GM23338 (cell line): Measurements from ENCODE around the gene UMODL1. TPM values are rescaled to one million over a fixed set of nuclear protein-coding genes. Genes with fewer than 3 reads are reported as not detected.

ENCODE experiments used
- ATAC-seq: fragments of 200-7000 bp; cut with Tn5 transposase; 3 replicates; pipeline ENCODE4 v1.9.1; 2020
- DNase-seq: peaks from one replicate; pipeline ENCODE4 v3.0.0-alpha.2; 2015; ENCODE audit warnings: low spot score
- H2AFZ ChIP-seq: fragments of 200-600 bp; sonication (generic); 2 replicates; pipeline ENCODE4 v1.8.0; 2016; ENCODE audit warnings: antibody characterized with exemption, mild to moderate bottlenecking, moderate library complexity
- H3F3A ChIP-seq: fragments of 200-600 bp; sonication (generic); replicated peaks from 2 replicates; pipeline ENCODE4 v1.8.0; 2017; ENCODE audit warnings: antibody characterized with exemption, mixed run types, low read depth
- H3K27ac ChIP-seq: fragments of 200-600 bp; sonication (generic); 2 replicates; pipeline ENCODE4 v1.6.1; 2016; ENCODE audit warnings: low read depth
- H3K27me3 ChIP-seq: fragments of 200-600 bp; sonication (generic); 2 replicates; pipeline ENCODE4 v1.8.0; 2016; ENCODE audit warnings: mild to moderate bottlenecking, mixed run types, moderate library complexity; ENCODE audit not compliant: insufficient read depth
- H3K36me3 ChIP-seq: fragments of 200-600 bp; sonication (generic); 2 replicates; pipeline ENCODE4 v1.8.0; 2016; ENCODE audit warnings: mild to moderate bottlenecking; ENCODE audit not compliant: insufficient read depth
- H3K4me1 ChIP-seq: fragments of 200-600 bp; sonication (generic); 2 replicates; pipeline ENCODE4 v1.8.0; 2016; ENCODE audit warnings: mild to moderate bottlenecking, moderate library complexity; ENCODE audit not compliant: insufficient read depth
- H3K4me2 ChIP-seq: fragments of 200-600 bp; sonication (generic); 2 replicates; pipeline ENCODE4 v1.7.1; 2017; ENCODE audit warnings: mixed run types
- H3K4me3 ChIP-seq: fragments of 200-600 bp; sonication (generic); 2 replicates; pipeline ENCODE4 v1.6.1; 2016; ENCODE audit warnings: mixed run types
- H3K79me2 ChIP-seq: fragments of 200-600 bp; sonication (generic); replicated peaks from 2 replicates; pipeline ENCODE4 v1.8.0; 2017; ENCODE audit warnings: mild to moderate bottlenecking; ENCODE audit not compliant: insufficient read depth
- H3K9me2 ChIP-seq: fragments of 200-600 bp; sonication (generic); 2 replicates; pipeline ENCODE4 v1.8.0; 2017; ENCODE audit not compliant: insufficient read depth
- H4K20me1 ChIP-seq: fragments of 200-600 bp; sonication (generic); replicated peaks from 2 replicates; pipeline ENCODE4 v1.8.0; 2017; ENCODE audit warnings: mild to moderate bottlenecking; ENCODE audit not compliant: insufficient read depth
- H3K27ac Mint-ChIP-seq: 2 replicates; pipeline ENCODE4 v1.8.0; 2020; ENCODE audit warnings: inconsistent platforms, mild to moderate bottlenecking, moderate library complexity, mixed read lengths
- H3K27me3 Mint-ChIP-seq: 3 replicates; pipeline ENCODE4 v1.8.0; 2022; ENCODE audit warnings: low read depth, mild to moderate bottlenecking, moderate library complexity, mixed read lengths, inconsistent platforms; ENCODE audit not compliant: insufficient read depth, poor library complexity
- H3K36me3 Mint-ChIP-seq: 3 replicates; pipeline ENCODE4 v1.8.0; 2021; ENCODE audit warnings: low read depth, mild to moderate bottlenecking, inconsistent platforms, moderate library complexity, mixed read lengths
- H3K4me1 Mint-ChIP-seq: 3 replicates; pipeline ENCODE4 v1.8.0; 2020; ENCODE audit warnings: mild to moderate bottlenecking, inconsistent platforms, mixed read lengths
- H3K4me3 Mint-ChIP-seq: 3 replicates; pipeline ENCODE4 v1.8.0; 2021; ENCODE audit warnings: moderate library complexity, mild to moderate bottlenecking, inconsistent platforms, mixed read lengths
- H3K9me3 Mint-ChIP-seq: 3 replicates; pipeline ENCODE4 v1.8.0; 2020; ENCODE audit warnings: moderate library complexity, mild to moderate bottlenecking, inconsistent platforms, mixed read lengths
- CREB1 ChIP-seq: fragments of 250-450 bp; sonication (Bioruptor Pico); IDR thresholded peaks from 2 replicates; pipeline ENCODE4 v1.5.0; 2020; ENCODE audit warnings: low read depth, mild to moderate bottlenecking, moderate library complexity
- EZH2 ChIP-seq: fragments of 200-600 bp; sonication (generic); IDR thresholded peaks from one replicate; pipeline ENCODE4 v1.8.0; 2017; ENCODE audit warnings: antibody characterized with exemption, mild to moderate bottlenecking, low read depth; ENCODE audit not compliant: unreplicated experiment
- EZH2phosphoT487 ChIP-seq: fragments of 200-600 bp; sonication (generic); IDR thresholded peaks from one replicate; pipeline ENCODE4 v1.8.1; 2018; ENCODE audit warnings: antibody characterized with exemption; ENCODE audit not compliant: unreplicated experiment
- JUNB ChIP-seq: IDR thresholded peaks from one replicate; pipeline ENCODE4 v1.6.1; 2016; ENCODE audit warnings: antibody characterized with exemption; ENCODE audit not compliant: unreplicated experiment
- NANOG ChIP-seq: IDR thresholded peaks from 2 replicates; pipeline ENCODE4 v1.6.1; 2016; ENCODE audit warnings: antibody characterized with exemption, borderline replicate concordance
- POLR2AphosphoS5 ChIP-seq: IDR thresholded peaks from 2 replicates; pipeline ENCODE4 v1.6.1; 2016; ENCODE audit warnings: antibody characterized with exemption, low read depth
- STAT1 ChIP-seq: IDR thresholded peaks from one replicate; pipeline ENCODE4 v1.6.1; 2016; ENCODE audit warnings: antibody characterized with exemption; ENCODE audit not compliant: unreplicated experiment
- ZNF114 ChIP-seq: fragments of 250-450 bp; sonication (Bioruptor Pico); IDR thresholded peaks from 2 replicates; pipeline ENCODE4 v1.5.0; 2020; ENCODE audit warnings: mild to moderate bottlenecking, moderate library complexity
- ZNF331 ChIP-seq: fragments of 250-450 bp; sonication (Bioruptor Pico); IDR thresholded peaks from 2 replicates; pipeline ENCODE4 v1.5.0; 2020; ENCODE audit warnings: low read depth, mild to moderate bottlenecking, moderate library complexity
- polyA plus RNA-seq: library from polyadenylated mRNA; unstranded; fragments of >200 nt; fragmentation: Nextera tagmentation; extraction: Ambion mirVana; gene quantifications from 2 replicates; pipeline ENCODE4 v1.2.1, GENCODE V29; 2016
- total RNA-seq: library from RNA; depleted of rRNA; stranded (reverse); fragments of >200 nt; shearing (Covaris generic); gene quantifications from 2 replicates; pipeline ENCODE4 v1.2.3, GENCODE V29; 2014
- TF ChIP-seq, protein P1 (sequence below), 2 experiments: fragments of 200-600 bp in 1 of 2; sonication (generic) in 1 of 2; conservative IDR thresholded peaks; 2 replicates each; pipeline versions ENCODE4 v1.5.1 to v1.6.1; 2016 to 2017; ENCODE audit warnings: antibody characterized with exemption in 2 of 2, low read depth in 2 of 2, mild to moderate bottlenecking in 2 of 2, moderate library complexity in 1 of 2
- TF ChIP-seq, protein P2 (sequence below): IDR thresholded peaks from one replicate; pipeline ENCODE4 v1.6.1; 2018; ENCODE audit warnings: antibody characterized with exemption; ENCODE audit not compliant: unreplicated experiment
- TF ChIP-seq, protein P3 (sequence below): fragments of 250-450 bp; sonication (Bioruptor Pico); IDR thresholded peaks from 2 replicates; pipeline ENCODE4 v1.5.0; 2020; ENCODE audit warnings: mild to moderate bottlenecking, moderate library complexity
- TF ChIP-seq, protein P4 (sequence below): IDR thresholded peaks from 2 replicates; pipeline ENCODE4 v1.6.1; 2016; ENCODE audit warnings: antibody characterized with exemption

UMODL1 gene
- total and polyA plus RNA-seq, 2 experiments from 2014 or later: not detected

DNA sequence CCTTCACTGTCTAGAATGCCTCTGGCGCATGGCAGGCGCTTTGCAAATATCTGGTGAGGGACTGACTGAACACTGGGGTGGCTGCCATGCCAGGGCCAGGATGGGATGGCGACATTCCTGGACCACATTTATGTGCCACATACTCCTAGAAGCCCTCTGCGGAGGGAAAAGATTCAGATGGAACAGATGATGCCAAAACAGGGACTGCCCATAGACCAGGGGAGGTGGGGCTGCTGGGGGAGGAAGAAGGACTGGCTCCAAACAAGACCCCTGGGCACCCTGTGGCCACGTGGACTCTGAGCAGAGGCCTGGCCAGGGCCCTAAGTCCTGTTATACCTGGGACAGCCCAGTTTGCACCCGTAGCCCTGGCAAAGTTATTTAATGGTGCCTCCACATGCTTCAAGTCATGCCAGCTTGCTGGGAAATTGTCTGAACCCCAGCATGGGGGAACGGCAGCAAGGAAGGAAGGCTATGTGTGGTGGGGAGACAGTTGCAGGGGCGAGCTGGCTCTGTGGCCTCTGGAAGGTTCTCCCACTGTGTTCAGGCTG lies 44.1 kb downstream of the UMODL1 start:
- no peaks in the 10 kb centered on the region for H3F3A ChIP-seq
- H3K27me3 Mint-ChIP-seq: no peaks in the 10 kb centered on the region
- no peaks in the 10 kb centered on the region for H3K9me2 ChIP-seq
- no peak overlapping the region for H3K4me2 ChIP-seq
- H3K4me1 ChIP-seq: peaks cover 9% of the 10 kb centered on the region
- H3K36me3 ChIP-seq: no peaks in the 10 kb centered on the region
- no peak overlapping the region for H3K4me3 ChIP-seq
- DNase-seq (no peak), ATAC-seq (no peak)
- no peaks in the 10 kb centered on the region for H3K36me3 Mint-ChIP-seq
- TF ChIP-seq, protein P1, sequence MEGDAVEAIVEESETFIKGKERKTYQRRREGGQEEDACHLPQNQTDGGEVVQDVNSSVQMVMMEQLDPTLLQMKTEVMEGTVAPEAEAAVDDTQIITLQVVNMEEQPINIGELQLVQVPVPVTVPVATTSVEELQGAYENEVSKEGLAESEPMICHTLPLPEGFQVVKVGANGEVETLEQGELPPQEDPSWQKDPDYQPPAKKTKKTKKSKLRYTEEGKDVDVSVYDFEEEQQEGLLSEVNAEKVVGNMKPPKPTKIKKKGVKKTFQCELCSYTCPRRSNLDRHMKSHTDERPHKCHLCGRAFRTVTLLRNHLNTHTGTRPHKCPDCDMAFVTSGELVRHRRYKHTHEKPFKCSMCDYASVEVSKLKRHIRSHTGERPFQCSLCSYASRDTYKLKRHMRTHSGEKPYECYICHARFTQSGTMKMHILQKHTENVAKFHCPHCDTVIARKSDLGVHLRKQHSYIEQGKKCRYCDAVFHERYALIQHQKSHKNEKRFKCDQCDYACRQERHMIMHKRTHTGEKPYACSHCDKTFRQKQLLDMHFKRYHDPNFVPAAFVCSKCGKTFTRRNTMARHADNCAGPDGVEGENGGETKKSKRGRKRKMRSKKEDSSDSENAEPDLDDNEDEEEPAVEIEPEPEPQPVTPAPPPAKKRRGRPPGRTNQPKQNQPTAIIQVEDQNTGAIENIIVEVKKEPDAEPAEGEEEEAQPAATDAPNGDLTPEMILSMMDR (conservative IDR thresholded peaks at IDR 0.05; ENCODE audit: low read depth in 2 of 2): no peak
- no peak for TF ChIP-seq POLR2AphosphoS5
- TF ChIP-seq, protein P2, sequence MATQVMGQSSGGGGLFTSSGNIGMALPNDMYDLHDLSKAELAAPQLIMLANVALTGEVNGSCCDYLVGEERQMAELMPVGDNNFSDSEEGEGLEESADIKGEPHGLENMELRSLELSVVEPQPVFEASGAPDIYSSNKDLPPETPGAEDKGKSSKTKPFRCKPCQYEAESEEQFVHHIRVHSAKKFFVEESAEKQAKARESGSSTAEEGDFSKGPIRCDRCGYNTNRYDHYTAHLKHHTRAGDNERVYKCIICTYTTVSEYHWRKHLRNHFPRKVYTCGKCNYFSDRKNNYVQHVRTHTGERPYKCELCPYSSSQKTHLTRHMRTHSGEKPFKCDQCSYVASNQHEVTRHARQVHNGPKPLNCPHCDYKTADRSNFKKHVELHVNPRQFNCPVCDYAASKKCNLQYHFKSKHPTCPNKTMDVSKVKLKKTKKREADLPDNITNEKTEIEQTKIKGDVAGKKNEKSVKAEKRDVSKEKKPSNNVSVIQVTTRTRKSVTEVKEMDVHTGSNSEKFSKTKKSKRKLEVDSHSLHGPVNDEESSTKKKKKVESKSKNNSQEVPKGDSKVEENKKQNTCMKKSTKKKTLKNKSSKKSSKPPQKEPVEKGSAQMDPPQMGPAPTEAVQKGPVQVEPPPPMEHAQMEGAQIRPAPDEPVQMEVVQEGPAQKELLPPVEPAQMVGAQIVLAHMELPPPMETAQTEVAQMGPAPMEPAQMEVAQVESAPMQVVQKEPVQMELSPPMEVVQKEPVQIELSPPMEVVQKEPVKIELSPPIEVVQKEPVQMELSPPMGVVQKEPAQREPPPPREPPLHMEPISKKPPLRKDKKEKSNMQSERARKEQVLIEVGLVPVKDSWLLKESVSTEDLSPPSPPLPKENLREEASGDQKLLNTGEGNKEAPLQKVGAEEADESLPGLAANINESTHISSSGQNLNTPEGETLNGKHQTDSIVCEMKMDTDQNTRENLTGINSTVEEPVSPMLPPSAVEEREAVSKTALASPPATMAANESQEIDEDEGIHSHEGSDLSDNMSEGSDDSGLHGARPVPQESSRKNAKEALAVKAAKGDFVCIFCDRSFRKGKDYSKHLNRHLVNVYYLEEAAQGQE: no peak
- TF ChIP-seq JUNB: no peak
- TF ChIP-seq, protein P3, sequence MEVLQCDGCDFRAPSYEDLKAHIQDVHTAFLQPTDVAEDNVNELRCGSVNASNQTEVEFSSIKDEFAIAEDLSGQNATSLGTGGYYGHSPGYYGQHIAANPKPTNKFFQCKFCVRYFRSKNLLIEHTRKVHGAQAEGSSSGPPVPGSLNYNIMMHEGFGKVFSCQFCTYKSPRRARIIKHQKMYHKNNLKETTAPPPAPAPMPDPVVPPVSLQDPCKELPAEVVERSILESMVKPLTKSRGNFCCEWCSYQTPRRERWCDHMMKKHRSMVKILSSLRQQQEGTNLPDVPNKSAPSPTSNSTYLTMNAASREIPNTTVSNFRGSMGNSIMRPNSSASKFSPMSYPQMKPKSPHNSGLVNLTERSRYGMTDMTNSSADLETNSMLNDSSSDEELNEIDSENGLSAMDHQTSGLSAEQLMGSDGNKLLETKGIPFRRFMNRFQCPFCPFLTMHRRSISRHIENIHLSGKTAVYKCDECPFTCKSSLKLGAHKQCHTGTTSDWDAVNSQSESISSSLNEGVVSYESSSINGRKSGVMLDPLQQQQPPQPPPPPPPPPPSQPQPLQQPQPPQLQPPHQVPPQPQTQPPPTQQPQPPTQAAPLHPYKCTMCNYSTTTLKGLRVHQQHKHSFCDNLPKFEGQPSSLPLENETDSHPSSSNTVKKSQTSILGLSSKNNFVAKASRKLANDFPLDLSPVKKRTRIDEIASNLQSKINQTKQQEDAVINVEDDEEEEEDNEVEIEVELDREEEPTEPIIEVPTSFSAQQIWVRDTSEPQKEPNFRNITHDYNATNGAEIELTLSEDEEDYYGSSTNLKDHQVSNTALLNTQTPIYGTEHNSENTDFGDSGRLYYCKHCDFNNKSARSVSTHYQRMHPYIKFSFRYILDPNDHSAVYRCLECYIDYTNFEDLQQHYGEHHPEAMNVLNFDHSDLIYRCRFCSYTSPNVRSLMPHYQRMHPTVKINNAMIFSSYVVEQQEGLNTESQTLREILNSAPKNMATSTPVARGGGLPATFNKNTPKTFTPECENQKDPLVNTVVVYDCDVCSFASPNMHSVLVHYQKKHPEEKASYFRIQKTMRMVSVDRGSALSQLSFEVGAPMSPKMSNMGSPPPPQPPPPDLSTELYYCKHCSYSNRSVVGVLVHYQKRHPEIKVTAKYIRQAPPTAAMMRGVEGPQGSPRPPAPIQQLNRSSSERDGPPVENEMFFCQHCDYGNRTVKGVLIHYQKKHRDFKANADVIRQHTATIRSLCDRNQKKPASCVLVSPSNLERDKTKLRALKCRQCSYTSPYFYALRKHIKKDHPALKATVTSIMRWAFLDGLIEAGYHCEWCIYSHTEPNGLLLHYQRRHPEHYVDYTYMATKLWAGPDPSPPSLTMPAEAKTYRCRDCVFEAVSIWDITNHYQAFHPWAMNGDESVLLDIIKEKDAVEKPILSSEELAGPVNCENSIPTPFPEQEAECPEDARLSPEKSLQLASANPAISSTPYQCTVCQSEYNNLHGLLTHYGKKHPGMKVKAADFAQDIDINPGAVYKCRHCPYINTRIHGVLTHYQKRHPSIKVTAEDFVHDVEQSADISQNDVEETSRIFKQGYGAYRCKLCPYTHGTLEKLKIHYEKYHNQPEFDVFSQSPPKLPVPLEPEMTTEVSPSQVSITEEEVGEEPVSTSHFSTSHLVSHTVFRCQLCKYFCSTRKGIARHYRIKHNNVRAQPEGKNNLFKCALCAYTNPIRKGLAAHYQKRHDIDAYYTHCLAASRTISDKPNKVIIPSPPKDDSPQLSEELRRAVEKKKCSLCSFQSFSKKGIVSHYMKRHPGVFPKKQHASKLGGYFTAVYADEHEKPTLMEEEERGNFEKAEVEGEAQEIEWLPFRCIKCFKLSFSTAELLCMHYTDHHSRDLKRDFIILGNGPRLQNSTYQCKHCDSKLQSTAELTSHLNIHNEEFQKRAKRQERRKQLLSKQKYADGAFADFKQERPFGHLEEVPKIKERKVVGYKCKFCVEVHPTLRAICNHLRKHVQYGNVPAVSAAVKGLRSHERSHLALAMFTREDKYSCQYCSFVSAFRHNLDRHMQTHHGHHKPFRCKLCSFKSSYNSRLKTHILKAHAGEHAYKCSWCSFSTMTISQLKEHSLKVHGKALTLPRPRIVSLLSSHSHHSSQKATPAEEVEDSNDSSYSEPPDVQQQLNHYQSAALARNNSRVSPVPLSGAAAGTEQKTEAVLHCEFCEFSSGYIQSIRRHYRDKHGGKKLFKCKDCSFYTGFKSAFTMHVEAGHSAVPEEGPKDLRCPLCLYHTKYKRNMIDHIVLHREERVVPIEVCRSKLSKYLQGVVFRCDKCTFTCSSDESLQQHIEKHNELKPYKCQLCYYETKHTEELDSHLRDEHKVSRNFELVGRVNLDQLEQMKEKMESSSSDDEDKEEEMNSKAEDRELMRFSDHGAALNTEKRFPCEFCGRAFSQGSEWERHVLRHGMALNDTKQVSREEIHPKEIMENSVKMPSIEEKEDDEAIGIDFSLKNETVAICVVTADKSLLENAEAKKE (CRISPR knock-in tag): no peak
- no peak for TF ChIP-seq ZNF331 (CRISPR knock-in tag)
- no peak for TF ChIP-seq STAT1
- no peak for TF ChIP-seq EZH2
- no peak for TF ChIP-seq EZH2phosphoT487
- no peak for TF ChIP-seq CREB1 (CRISPR knock-in tag)
- TF ChIP-seq NANOG: no peak
- TF ChIP-seq, protein P4, sequence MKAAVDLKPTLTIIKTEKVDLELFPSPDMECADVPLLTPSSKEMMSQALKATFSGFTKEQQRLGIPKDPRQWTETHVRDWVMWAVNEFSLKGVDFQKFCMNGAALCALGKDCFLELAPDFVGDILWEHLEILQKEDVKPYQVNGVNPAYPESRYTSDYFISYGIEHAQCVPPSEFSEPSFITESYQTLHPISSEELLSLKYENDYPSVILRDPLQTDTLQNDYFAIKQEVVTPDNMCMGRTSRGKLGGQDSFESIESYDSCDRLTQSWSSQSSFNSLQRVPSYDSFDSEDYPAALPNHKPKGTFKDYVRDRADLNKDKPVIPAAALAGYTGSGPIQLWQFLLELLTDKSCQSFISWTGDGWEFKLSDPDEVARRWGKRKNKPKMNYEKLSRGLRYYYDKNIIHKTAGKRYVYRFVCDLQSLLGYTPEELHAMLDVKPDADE: no peak
- TF ChIP-seq ZNF114 (CRISPR knock-in tag): no peak
- H3K4me1 Mint-ChIP-seq: peaks cover 11% of the 10 kb centered on the region
- no peak overlapping the region for H3K27ac Mint-ChIP-seq
- H3K4me3 Mint-ChIP-seq: no peak overlapping the region
- no peak overlapping the region for H2AFZ ChIP-seq
- H3K27me3 ChIP-seq: no peaks in the 10 kb centered on the region
- no peaks in the 10 kb centered on the region for H3K9me3 Mint-ChIP-seq
- no peaks in the 10 kb centered on the region for H3K79me2 ChIP-seq
- H4K20me1 ChIP-seq: no peaks in the 10 kb centered on the region
- no peak overlapping the region for H3K27ac ChIP-seq
